BJ (cell line): ENCODE measurements around the gene TTLL7. TPM values are rescaled to one million over a fixed set of nuclear protein-coding genes. Genes with fewer than 3 reads are reported as not detected.
"Not testable (repeated sequence)": the region's sequence is repeated elsewhere in the genome, so short reads cannot be mapped to it uniquely, and the experiment has no call there.

Experiments used
- CTCF ChIA-PET: fragments of 350-600 bp; formaldehyde crosslinking; extraction: SDS; loops from one replicate; lab custom pipeline; 2021; ENCODE audit warnings: antibody characterized with exemption, inconsistent platforms; lab: Yijun Ruan, JAX
- POLR2A ChIA-PET: fragments of 300-600 bp; sonication (Branson Sonifier 250); formaldehyde crosslinking; extraction: SDS; loops from one replicate; lab custom pipeline; 2021; ENCODE audit warnings: antibody characterized with exemption; lab: Charles Lee
- DNase-seq: peaks from one replicate; pipeline ENCODE4 v3.0.0-alpha.2; 2011; ENCODE audit warnings: low read depth
- H3K27me3 ChIP-seq: 2 replicates; pipeline ENCODE4 v1.6.0; 2011; ENCODE audit warnings: low read length; ENCODE audit not compliant: control insufficient read depth, insufficient read depth
- H3K36me3 ChIP-seq: 2 replicates; pipeline ENCODE4 v1.5.1; 2011; ENCODE audit warnings: low read length; ENCODE audit not compliant: control insufficient read depth, insufficient read depth
- H3K4me3 ChIP-seq: 2 replicates; pipeline ENCODE4 v1.5.1; 2011; ENCODE audit warnings: low read depth, mild to moderate bottlenecking, control low read depth, low read length
- polyA plus RNA-seq: library from polyadenylated mRNA; depleted of rRNA; stranded (reverse); fragments of >200 nt; gene quantifications from 2 replicates; pipeline ENCODE4 v1.2.3, GENCODE V29; 2011
- TF ChIP-seq, protein P1 (sequence below): IDR thresholded peaks from 2 replicates; pipeline ENCODE4 v1.5.1; 2011; ENCODE audit warnings: low read depth, mild to moderate bottlenecking, control low read depth, inconsistent platforms, low read length, moderate library complexity; ENCODE audit not compliant: insufficient read depth

TTLL7 gene
- polyA plus RNA-seq, 1 experiment = 4.7 TPM

- no peak overlapping the region for H3K4me3 ChIP-seq
- TF ChIP-seq, protein P1, sequence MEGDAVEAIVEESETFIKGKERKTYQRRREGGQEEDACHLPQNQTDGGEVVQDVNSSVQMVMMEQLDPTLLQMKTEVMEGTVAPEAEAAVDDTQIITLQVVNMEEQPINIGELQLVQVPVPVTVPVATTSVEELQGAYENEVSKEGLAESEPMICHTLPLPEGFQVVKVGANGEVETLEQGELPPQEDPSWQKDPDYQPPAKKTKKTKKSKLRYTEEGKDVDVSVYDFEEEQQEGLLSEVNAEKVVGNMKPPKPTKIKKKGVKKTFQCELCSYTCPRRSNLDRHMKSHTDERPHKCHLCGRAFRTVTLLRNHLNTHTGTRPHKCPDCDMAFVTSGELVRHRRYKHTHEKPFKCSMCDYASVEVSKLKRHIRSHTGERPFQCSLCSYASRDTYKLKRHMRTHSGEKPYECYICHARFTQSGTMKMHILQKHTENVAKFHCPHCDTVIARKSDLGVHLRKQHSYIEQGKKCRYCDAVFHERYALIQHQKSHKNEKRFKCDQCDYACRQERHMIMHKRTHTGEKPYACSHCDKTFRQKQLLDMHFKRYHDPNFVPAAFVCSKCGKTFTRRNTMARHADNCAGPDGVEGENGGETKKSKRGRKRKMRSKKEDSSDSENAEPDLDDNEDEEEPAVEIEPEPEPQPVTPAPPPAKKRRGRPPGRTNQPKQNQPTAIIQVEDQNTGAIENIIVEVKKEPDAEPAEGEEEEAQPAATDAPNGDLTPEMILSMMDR = no peak
- POLR2A ChIA-PET = no interaction called here
- no peaks in the 10 kb centered on the region for H3K36me3 ChIP-seq
- DNase-seq = no peak
- H3K27me3 ChIP-seq = no peaks in the 10 kb centered on the region
- CTCF ChIA-PET = interaction anchor here (1.3 kb wide), 1 partner anchor 10 kb away, joined by 3 read pairs; no protein-coding TSS in a partner anchor
These were observed 8.2 kb downstream of the TTLL7 start for GRCh38 chr1:83990734-83991133.

DNA sequence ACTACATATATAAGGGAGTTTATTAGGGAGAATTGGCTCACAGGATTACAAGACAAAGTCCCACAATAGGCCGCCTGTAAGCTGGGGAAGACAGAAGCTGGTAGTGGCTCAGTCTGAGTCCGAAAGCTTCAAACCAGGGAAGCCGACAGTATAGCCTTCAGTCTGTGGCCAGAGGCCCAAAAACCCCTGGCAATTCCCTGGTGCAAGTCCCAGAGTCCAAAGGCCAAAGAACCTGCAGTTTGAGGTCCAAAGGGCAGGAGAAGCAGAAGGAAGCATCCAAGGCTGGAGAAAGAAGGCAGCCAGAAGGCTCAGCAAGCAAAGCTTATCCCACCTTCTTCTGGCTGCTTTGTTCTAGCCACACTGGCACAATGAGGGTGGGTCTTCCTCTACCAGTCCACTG lies 13.9 kb downstream of the TTLL7 start:
- Histone ChIP-seq H3K36me3 (no peaks in the 10 kb centered on the region), H3K4me3 (no peak overlapping the region), H3K27me3 (no peaks in the 10 kb centered on the region)
- ChIA-PET POLR2A (no interaction called here), CTCF (no interaction called here)
- DNase-seq = no peak
- TF ChIP-seq, protein P1 = no peak

DNA sequence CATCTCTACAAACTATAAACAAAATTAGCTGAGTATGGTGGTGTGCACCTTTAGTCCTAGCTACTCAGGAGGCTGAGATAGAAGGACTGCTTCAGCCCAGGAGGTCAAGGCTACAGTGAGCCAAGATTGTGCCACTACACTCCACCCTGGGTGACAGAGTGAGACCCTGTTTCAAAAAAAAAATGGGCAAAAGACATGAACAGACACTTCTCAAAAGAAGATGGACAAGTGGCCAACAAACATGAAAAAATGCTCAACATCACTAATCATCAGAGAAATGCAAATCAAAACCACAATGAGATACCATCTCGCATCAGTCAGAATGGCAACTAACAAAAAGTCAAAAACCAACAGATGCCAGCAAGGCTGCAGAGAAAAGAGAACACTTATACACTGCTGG lies 15.0 kb downstream of the TTLL7 start:
- CTCF ChIA-PET = not testable (repeated sequence)

GRCh38 chr1:83978056-83978455 lies 20.9 kb downstream of the TTLL7 start:
- Histone ChIP-seq H3K27me3 (no peaks in the 10 kb centered on the region), H3K36me3 (no peaks in the 10 kb centered on the region), H3K4me3 (no peak overlapping the region)
- ChIA-PET CTCF (interaction anchor here (1.6 kb wide), 1 partner anchor 15 kb away, joined by 6 read pairs; no protein-coding TSS in a partner anchor), POLR2A (no interaction called here)
- TF ChIP-seq, protein P1 = no peak
- DNase-seq = no peak

More for the DNA sequence above, 15.0 kb downstream of the TTLL7 start:
- not testable (repeated sequence) for H3K36me3 ChIP-seq, DNase-seq, H3K4me3 ChIP-seq, H3K27me3 ChIP-seq
- POLR2A ChIA-PET = interaction anchor here (0.6 kb wide), 1 partner anchor 15 kb away, joined by 4 read pairs; the partner anchor contains the start of gene TTLL7

GRCh38 chr1:83976920-83977319 lies 22.0 kb downstream of the TTLL7 start:
- no peaks in the 10 kb centered on the region for H3K36me3 ChIP-seq
- H3K4me3 ChIP-seq = no peak overlapping the region
- POLR2A ChIA-PET = no interaction called here
- DNase-seq = no peak
- CTCF ChIA-PET = no interaction called here
- TF ChIP-seq, protein P1 = no peak
- no peaks in the 10 kb centered on the region for H3K27me3 ChIP-seq

DNA sequence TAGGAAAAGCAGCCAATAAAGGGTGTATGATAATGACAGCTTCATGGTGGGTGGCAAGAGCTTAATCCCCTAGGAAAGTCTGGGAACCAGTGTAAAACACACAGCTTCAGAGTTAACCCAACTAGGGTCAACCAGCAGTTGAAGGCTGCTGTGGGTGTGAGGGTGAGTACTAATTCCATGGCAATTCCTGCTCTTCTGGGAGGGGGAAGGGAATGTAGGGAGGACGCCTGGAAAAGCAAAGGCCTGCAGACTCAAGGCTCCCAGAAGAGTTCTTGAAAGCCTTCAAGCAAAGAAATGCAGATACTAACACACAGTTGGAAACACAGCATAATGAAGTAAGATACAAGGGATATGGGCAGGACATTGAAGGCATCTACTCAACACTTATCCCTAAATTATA lies 28.1 kb downstream of the TTLL7 start:
- Histone ChIP-seq H3K4me3 (no peak overlapping the region), H3K27me3 (no peaks in the 10 kb centered on the region), H3K36me3 (no peaks in the 10 kb centered on the region)
- ChIA-PET POLR2A (no interaction called here), CTCF (no interaction called here)
- no peak for DNase-seq
- TF ChIP-seq, protein P1 = no peak
